H1 (cell line): Measurements from ENCODE around the gene MOB3B. TPM values are rescaled to one million over a fixed set of nuclear protein-coding genes. Genes with fewer than 3 reads are reported as not detected.

Experiments
- CTCF ChIA-PET: fragments of 300-600 bp; sonication (Branson Sonifier 250); formaldehyde crosslinking; loops from one replicate; lab custom pipeline; 2021; ENCODE audit not compliant: partially characterized antibody; lab: Charles Lee
- POLR2A ChIA-PET: fragments of 300-600 bp; sonication (Branson Sonifier 250); formaldehyde crosslinking; loops from one replicate; lab custom pipeline; 2021; ENCODE audit warnings: inconsistent platforms; ENCODE audit not compliant: partially characterized antibody; lab: Charles Lee
- DNase-seq, 2 experiments: peaks; one replicate each; pipeline versions ENCODE4 v3.0.0 to v3.0.0-alpha.2; 2010 to 2022; ENCODE audit warnings: low spot score in 2 of 2, low read depth in 1 of 2, mixed read lengths in 1 of 2
- FAIRE-seq: peaks from 2 replicates; lab custom pipeline; 2011; peaks lifted over from hg19 to GRCh38; lab: Jason Lieb, UNC
- H2AFZ ChIP-seq: 2 replicates; pipeline ENCODE4 v1.8.1; 2012; ENCODE audit warnings: low read length, inconsistent platforms
- H2AK5ac ChIP-seq: 2 replicates; pipeline ENCODE4 v1.6.1; 2013; ENCODE audit warnings: low read depth, low read length
- H2BK120ac ChIP-seq: replicated peaks from 2 replicates; pipeline ENCODE3; 2013; ENCODE audit warnings: low read depth, low read length, inconsistent platforms
- H2BK12ac ChIP-seq: 2 replicates; pipeline ENCODE4 v1.6.1; 2013; ENCODE audit warnings: low read depth, low read length
- H2BK15ac ChIP-seq: 2 replicates; pipeline ENCODE4 v1.6.1; 2013; ENCODE audit warnings: low read length
- H2BK20ac ChIP-seq: 2 replicates; pipeline ENCODE4 v1.6.1; 2013; ENCODE audit warnings: low read length
- H2BK5ac ChIP-seq: 2 replicates; pipeline ENCODE4 v1.6.1; 2013; ENCODE audit warnings: low read depth, low read length
- H3K14ac ChIP-seq: 2 replicates; pipeline ENCODE4 v1.6.1; 2013; ENCODE audit warnings: inconsistent platforms; ENCODE audit not compliant: insufficient read length
- H3K18ac ChIP-seq: 2 replicates; pipeline ENCODE4 v1.6.1; 2013; ENCODE audit warnings: low read length; ENCODE audit errors: extremely low read depth
- H3K23ac ChIP-seq: 2 replicates; pipeline ENCODE4 v1.6.1; 2013; ENCODE audit warnings: inconsistent platforms; ENCODE audit not compliant: insufficient read length
- H3K23me2 ChIP-seq: 2 replicates; pipeline ENCODE4 v1.6.1; 2013; ENCODE audit warnings: low read depth, low read length
- H3K27ac ChIP-seq: 2 replicates; pipeline ENCODE4 v1.6.1; 2011; ENCODE audit warnings: low read depth, low read length, inconsistent platforms
- H3K27me3 ChIP-seq, 4 experiments: replicated peaks in 1 of 4; 1 replicate in 1 of 4; 2 replicates in 3 of 4; pipeline versions ENCODE4 v1.6.1 to v1.8.1; 2011 to 2013; ENCODE audit warnings: low read length in 3 of 4, mild to moderate bottlenecking in 3 of 4, inconsistent platforms in 2 of 4, mixed read lengths in 2 of 4, moderate library complexity in 1 of 4; ENCODE audit not compliant: control insufficient read depth in 3 of 4, insufficient read depth in 3 of 4; ENCODE audit errors: extremely low read depth in 1 of 4
- H3K36me3 ChIP-seq, 4 experiments: 2 replicates each; pipeline versions ENCODE4 v1.6.1 to v1.8.1; 2011 to 2013; ENCODE audit warnings: mild to moderate bottlenecking in 4 of 4, low read length in 3 of 4, moderate library complexity in 2 of 4, control low read depth in 1 of 4, inconsistent platforms in 1 of 4; ENCODE audit not compliant: insufficient read depth in 4 of 4, control insufficient read depth in 2 of 4
- H3K4ac ChIP-seq: replicated peaks from 2 replicates; pipeline ENCODE3; 2013; ENCODE audit warnings: low read length, low read depth, mixed read lengths, inconsistent platforms; ENCODE audit not compliant: insufficient read length
- H3K4me1 ChIP-seq, 4 experiments: replicated peaks in 1 of 4; 1 replicate in 1 of 4; 2 replicates in 3 of 4; pipeline versions ENCODE4 v1.6.1 to v1.8.1; 2011 to 2013; ENCODE audit warnings: low read length in 3 of 4, inconsistent platforms in 2 of 4, mixed read lengths in 1 of 4; ENCODE audit not compliant: insufficient read depth in 4 of 4, control insufficient read depth in 3 of 4
- H3K4me2 ChIP-seq, 2 experiments: 2 replicates each; pipeline versions ENCODE4 v1.6.1 to v1.8.1; 2011 to 2013; ENCODE audit warnings: low read depth in 2 of 2, low read length in 2 of 2, control low read depth in 1 of 2, inconsistent platforms in 1 of 2, mild to moderate bottlenecking in 1 of 2; ENCODE audit not compliant: insufficient read depth in 1 of 2
- H3K4me3 ChIP-seq, 4 experiments: fragments of 200-600, 300-600 bp in 1 of 4; sonication (generic), shearing (Covaris generic), sonication (Bioruptor Twin) in 1 of 4; 2 replicates each; pipeline versions ENCODE4 v1.5.1 to v1.8.1; 2011 to 2016; ENCODE audit warnings: low read length in 4 of 4, low read depth in 3 of 4, control low read depth in 2 of 4, inconsistent platforms in 2 of 4, mild to moderate bottlenecking in 2 of 4, mixed read lengths in 1 of 4, moderate library complexity in 1 of 4; ENCODE audit not compliant: insufficient read depth in 2 of 4; ENCODE audit errors: extremely low read depth in 1 of 4
- H3K56ac ChIP-seq: replicated peaks from 2 replicates; pipeline ENCODE3; 2013; ENCODE audit warnings: low read depth, mild to moderate bottlenecking, mixed read lengths, low read length, inconsistent platforms; ENCODE audit not compliant: insufficient read length
- H3K79me1 ChIP-seq: 2 replicates; pipeline ENCODE4 v1.6.1; 2013; ENCODE audit warnings: low read depth, low read length, control low read depth
- H3K79me2 ChIP-seq, 2 experiments: 2 replicates each; pipeline versions ENCODE4 v1.6.1 to v1.8.1; 2012 to 2013; ENCODE audit warnings: low read length in 2 of 2, mild to moderate bottlenecking in 2 of 2, inconsistent platforms in 1 of 2; ENCODE audit not compliant: insufficient read depth in 2 of 2, control insufficient read depth in 1 of 2
- H3K9ac ChIP-seq, 4 experiments: replicated peaks in 1 of 4; 1 replicate in 1 of 4; 2 replicates in 3 of 4; pipeline versions ENCODE4 v1.6.1 to v1.8.1; 2011 to 2013; ENCODE audit warnings: low read depth in 3 of 4, low read length in 3 of 4, control low read depth in 2 of 4, mild to moderate bottlenecking in 2 of 4, moderate library complexity in 2 of 4, inconsistent platforms in 1 of 4; ENCODE audit errors: extremely low read depth in 1 of 4
- H3K9me3 ChIP-seq, 2 experiments: 2 replicates each; pipeline versions ENCODE4 v1.6.1 to v1.8.1; 2012 to 2013; ENCODE audit warnings: mild to moderate bottlenecking in 2 of 2, moderate library complexity in 2 of 2, control low read depth in 1 of 2, inconsistent platforms in 1 of 2, low read depth in 1 of 2, low read length in 1 of 2, mixed read lengths in 1 of 2; ENCODE audit not compliant: insufficient read depth in 2 of 2
- H4K20me1 ChIP-seq, 2 experiments: replicated peaks in 1 of 2; 2 replicates each; pipeline versions ENCODE3 to v1.8.1; 2011 to 2013; ENCODE audit warnings: inconsistent platforms in 2 of 2, low read length in 2 of 2, mild to moderate bottlenecking in 1 of 2; ENCODE audit not compliant: insufficient read depth in 2 of 2, control insufficient read depth in 1 of 2
- H4K5ac ChIP-seq: 2 replicates; pipeline ENCODE4 v1.6.1; 2013; ENCODE audit warnings: low read length, low read depth, mixed read lengths, inconsistent platforms; ENCODE audit not compliant: insufficient read length
- H4K8ac ChIP-seq: 2 replicates; pipeline ENCODE4 v1.8.0; 2013; ENCODE audit warnings: mild to moderate bottlenecking, moderate library complexity, low read length, inconsistent platforms; ENCODE audit not compliant: insufficient read depth; ENCODE audit errors: extremely low read depth
- H4K91ac ChIP-seq: replicated peaks from 2 replicates; pipeline ENCODE3; 2013; ENCODE audit warnings: low read length, mixed read lengths, inconsistent platforms; ENCODE audit not compliant: insufficient read length
- BRCA1 ChIP-seq: IDR thresholded peaks from 2 replicates; pipeline ENCODE4 v1.6.1; 2012; ENCODE audit warnings: low read depth, low read length, improper control_type of control experiment
- HDAC2 ChIP-seq, 2 experiments: fragments of 300-600 bp in 1 of 2; sonication (generic) in 1 of 2; IDR thresholded peaks; 2 replicates each; pipeline ENCODE4 v1.6.1; 2011 to 2012; ENCODE audit warnings: low read depth in 2 of 2, low read length in 2 of 2, mild to moderate bottlenecking in 2 of 2, moderate library complexity in 2 of 2, borderline replicate concordance in 1 of 2, inconsistent platforms in 1 of 2
- RFX5 ChIP-seq: IDR thresholded peaks from 2 replicates; pipeline ENCODE4 v1.6.1; 2011; ENCODE audit warnings: low read depth, low read length, improper control_type of control experiment, borderline replicate concordance
- RNF2 ChIP-seq: fragments of 200-900, 300-1000 bp; sonication (generic); IDR thresholded peaks from 2 replicates; pipeline ENCODE4 v1.7.1; 2016; ENCODE audit warnings: borderline replicate concordance, low read depth, mild to moderate bottlenecking, antibody characterized with exemption, low read length; ENCODE audit not compliant: poor library complexity, severe bottlenecking; ENCODE audit errors: missing control alignments
- SIX5 ChIP-seq: IDR thresholded peaks from 2 replicates; pipeline ENCODE4 v1.6.1; 2011; ENCODE audit warnings: mild to moderate bottlenecking, low read depth, low read length
- SP1 ChIP-seq: IDR thresholded peaks from 2 replicates; pipeline ENCODE4 v1.6.1; 2011; ENCODE audit warnings: low read depth, low read length
- TAF7 ChIP-seq: optimal IDR thresholded peaks from 2 replicates; pipeline ENCODE3; 2011; ENCODE audit warnings: low read depth, mild to moderate bottlenecking, inconsistent platforms, low read length, moderate library complexity, borderline replicate concordance
- TCF12 ChIP-seq: IDR thresholded peaks from 2 replicates; pipeline ENCODE4 v1.6.1; 2011; ENCODE audit warnings: low read depth, mild to moderate bottlenecking, low read length
- whole genome bisulfite sequencing, 2 experiments: shearing (Covaris generic) in 1 of 2; methylation state at CpG; one replicate each; pipeline versions ENCODE4 v1.1.6 to v1.1.7; 2013 to 2015; ENCODE audit warnings: low lambda C conversion rate in 2 of 2, mixed read lengths in 2 of 2, inconsistent platforms in 1 of 2, low coverage in 1 of 2, missing lambda C conversion rate in 1 of 2; ENCODE audit not compliant: insufficient replicate concordance in 2 of 2, insufficient coverage in 1 of 2, insufficient read length in 1 of 2; ENCODE audit errors: extremely low coverage in 1 of 2, missing lambda C conversion rate in 1 of 2; 5-methylcytosine and 5-hydroxymethylcytosine counted together
- polyA plus RNA-seq, 7 experiments: library from polyadenylated mRNA; depleted of rRNA in 3 of 7; stranded (reverse) in 5 of 7; unstranded in 2 of 7; fragments of >200 nt in 5 of 7; fragments of 200-250 nt in 2 of 7; gene quantifications; 1 replicate in 5 of 7; 2 replicates in 1 of 7; 4 replicates in 1 of 7; pipeline versions ENCODE4 v1.2.1 to v1.2.3, GENCODE V29; 2011 to 2013; ENCODE audit warnings: missing spikeins in 2 of 7, mixed read lengths in 2 of 7
- total RNA-seq: library from RNA; stranded (reverse); fragmentation: NEBNext Ultra II Directional; extraction: Animal tissue kit (Norgen Biotek cat#: 25700); gene quantifications from 2 replicates; pipeline ENCODE4 v1.2.1, GENCODE V29; 2021
- TF ChIP-seq, protein P1 (sequence below): IDR thresholded peaks from 2 replicates; pipeline ENCODE4 v1.6.1; 2011; ENCODE audit warnings: low read depth, mild to moderate bottlenecking, low read length; ENCODE audit not compliant: insufficient read depth

MOB3B gene
- total and polyA plus RNA-seq, 2 of the 8 experiments (the other 6 are each of a cell fraction or from before 2014, with no cell fraction given): 12.7 to 16.1 TPM

DNA sequence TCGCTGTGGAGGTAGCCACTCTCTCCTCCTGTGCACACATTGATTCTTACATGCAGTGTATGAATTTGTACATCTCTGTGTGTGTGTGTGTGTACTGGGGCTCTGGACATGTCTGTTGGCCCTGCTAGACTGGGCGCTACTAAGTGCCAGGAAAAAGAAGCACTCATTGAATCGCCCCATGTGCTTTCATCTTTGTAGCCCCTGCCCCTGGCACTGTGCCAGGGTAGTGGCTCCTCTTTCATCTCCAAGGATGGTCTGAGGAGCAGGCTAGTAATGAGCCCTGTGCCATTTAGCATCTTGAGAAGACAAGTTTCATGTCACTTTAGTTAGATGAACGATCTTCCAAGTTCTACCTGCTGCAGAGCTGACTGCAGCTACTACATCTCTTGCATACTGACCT lies 198.2 kb downstream of the MOB3B start:
- 80% methylated on average over 4 of the region's 4 CpGs; no CpG with 5 or more reads in 1 of the 2 experiments for WGBS, 2 experiments
- DNase-seq: no peak
- TF ChIP-seq TCF12 (no peak), RFX5 (no peak), TAF7 (no peak), BRCA1 (no peak), SP1 (no peak), HDAC2 (IDR thresholded peaks at IDR 0.05; ENCODE audit: borderline replicate concordance in 1 of 2, low read depth in 2 of 2, low read length in 2 of 2) (no peak), RNF2 (no peak), SIX5 (no peak)
- TF ChIP-seq, protein P1, sequence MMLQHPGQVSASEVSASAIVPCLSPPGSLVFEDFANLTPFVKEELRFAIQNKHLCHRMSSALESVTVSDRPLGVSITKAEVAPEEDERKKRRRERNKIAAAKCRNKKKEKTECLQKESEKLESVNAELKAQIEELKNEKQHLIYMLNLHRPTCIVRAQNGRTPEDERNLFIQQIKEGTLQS: no peak

More for the DNA sequence above, 198.2 kb downstream of the MOB3B start:
- H3K4me1 ChIP-seq: peaks cover 0 to 7% (median 1%) of the 10 kb centered on the region in 4 experiments; a peak in 4 of 7 replicates
- H4K8ac ChIP-seq: no peak overlapping the region
- no peak overlapping the region for H3K14ac ChIP-seq
- no peak overlapping the region for H2AFZ ChIP-seq
- no peaks in the 10 kb centered on the region for H3K79me2 ChIP-seq
- H2AK5ac ChIP-seq: no peak overlapping the region
- no peaks in the 10 kb centered on the region for H3K27me3 ChIP-seq
- no peak overlapping the region for H3K18ac ChIP-seq
- no peak for FAIRE-seq
- H4K91ac ChIP-seq: no peak overlapping the region
- no peaks in the 10 kb centered on the region for H4K20me1 ChIP-seq
- POLR2A ChIA-PET: no interaction called here
- no peak overlapping the region for H3K56ac ChIP-seq
- H3K9ac ChIP-seq: no peak overlapping the region
- no peaks in the 10 kb centered on the region for H3K36me3 ChIP-seq
- H3K4me3 ChIP-seq: no peak overlapping the region
- no peak overlapping the region for H3K4ac ChIP-seq
- H3K23ac ChIP-seq: no peak overlapping the region
- H2BK20ac ChIP-seq: no peak overlapping the region
- no peak overlapping the region for H3K4me2 ChIP-seq
- no peaks in the 10 kb centered on the region for H3K9me3 ChIP-seq
- H3K27ac ChIP-seq: no peak overlapping the region
- no peaks in the 10 kb centered on the region for H3K79me1 ChIP-seq
- no peaks in the 10 kb centered on the region for H3K23me2 ChIP-seq
- no peak overlapping the region for H2BK15ac ChIP-seq
- no peak overlapping the region for H4K5ac ChIP-seq
- no peak overlapping the region for H2BK12ac ChIP-seq
- H2BK120ac ChIP-seq: no peak overlapping the region
- CTCF ChIA-PET: interaction anchor here (0.8 to 6.4 kb wide), 13 partner anchors 8 to 395 kb away, joined by 3 to 63 read pairs (median 6); partner anchors contain the start of gene MOB3B
- H2BK5ac ChIP-seq: no peak overlapping the region
